Thoracic aorta (tissue), 2 donors: ENCODE data around the gene IRF3. TPM values are rescaled to one million over a fixed set of nuclear protein-coding genes. Genes with fewer than 3 reads are reported as not detected.

Experiments used
- ATAC-seq: fragments of 150-250 bp; one replicate; pipeline ENCODE4 v1.8.0; 2017; ENCODE audit warnings: low read depth; ENCODE audit not compliant: insufficient number of reproducible peaks, low FRiP score
- DNase-seq: peaks from one replicate; pipeline ENCODE4 v3.0.0-alpha.2; 2020; ENCODE audit warnings: low spot score
- H3K27ac ChIP-seq, 2 donors: fragments of 200-600 bp; sonication (generic); 1 replicate in 1 of 2; 2 replicates in 1 of 2; pipeline ENCODE4 v1.5.1; 2016; ENCODE audit warnings: mild to moderate bottlenecking in 2 of 2, moderate library complexity in 2 of 2
- H3K27me3 ChIP-seq: fragments of 200-600 bp; sonication (generic); replicated peaks from 2 replicates; pipeline ENCODE4 v1.6.0; 2016; ENCODE audit warnings: mild to moderate bottlenecking; ENCODE audit not compliant: insufficient read depth
- H3K36me3 ChIP-seq: fragments of 200-600 bp; sonication (generic); one replicate; pipeline ENCODE4 v1.5.1; 2016
- H3K4me1 ChIP-seq, 2 donors: fragments of 200-600 bp; sonication (generic); 1 replicate in 1 of 2; 2 replicates in 1 of 2; pipeline versions ENCODE4 v1.5.1 to v1.6.0; 2016; ENCODE audit warnings: low read depth in 2 of 2, mild to moderate bottlenecking in 1 of 2; ENCODE audit not compliant: control insufficient read depth in 1 of 2
- H3K4me3 ChIP-seq: fragments of 200-600 bp; sonication (generic); 2 replicates; pipeline ENCODE4 v1.5.1; 2016; ENCODE audit warnings: mild to moderate bottlenecking
- H3K9me3 ChIP-seq: fragments of 200-600 bp; sonication (generic); 2 replicates; pipeline ENCODE4 v1.5.1; 2016
- total RNA-seq, 2 donors: library from RNA; depleted of rRNA; stranded (reverse); fragments of >200 nt; gene quantifications; one replicate each; pipeline versions ENCODE4 v1.1.0 to v1.2.3, GENCODE V29; 2016
- TF ChIP-seq, protein P1 (sequence below): fragments of 200-600 bp; sonication (generic); IDR thresholded peaks from one replicate; pipeline ENCODE4 v1.5.1; 2019; ENCODE audit warnings: antibody characterized with exemption

IRF3 gene
- total RNA-seq: 10 to 100 TPM; 33.2 to 52.9 TPM

DNA sequence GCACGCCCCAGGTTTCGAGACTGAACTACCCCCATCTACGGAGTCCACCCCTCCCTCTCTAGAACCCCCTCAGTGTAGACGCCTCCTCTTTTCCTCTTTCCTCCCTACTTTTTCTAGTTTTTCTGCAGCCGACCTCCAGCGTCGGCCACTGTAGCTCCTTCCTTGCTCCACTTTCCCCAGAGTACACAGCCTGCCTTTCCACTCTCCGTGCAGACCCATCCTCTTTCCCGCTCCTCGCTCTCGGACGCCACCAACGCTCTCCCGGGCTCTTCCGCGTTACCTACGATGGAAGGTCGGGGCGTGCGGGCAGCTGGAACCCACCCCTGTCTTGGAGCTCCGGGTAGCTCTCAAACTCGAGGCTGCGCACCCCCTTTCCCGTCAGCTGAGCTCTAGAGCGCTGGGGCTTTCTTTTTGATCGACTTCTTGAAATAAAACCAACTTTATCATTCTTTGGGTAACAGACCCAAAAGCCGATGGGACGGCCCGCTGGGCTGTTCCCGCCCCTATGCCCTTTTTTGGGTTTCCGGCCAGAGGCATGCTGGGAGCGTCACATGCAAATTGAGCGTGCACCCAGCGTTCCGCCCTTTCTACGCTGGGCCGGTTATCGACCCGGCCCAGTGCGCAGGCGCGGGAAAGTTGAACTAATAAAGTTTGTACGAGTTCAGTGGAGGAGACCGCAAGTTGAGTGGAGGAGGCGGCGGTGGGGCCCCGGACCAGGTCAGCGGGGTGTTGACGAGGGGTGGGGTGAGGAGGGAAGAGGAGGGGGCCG, at the start of gene IRF3, which contains the start of gene BCL2L12:
TSS of gene IRF3 (minus strand) at position 507 of the 769 bp plus-strand sequence. CDS start 1,019 bp downstream, outside the sequence.
TSS of gene BCL2L12 (plus strand) at position 583 of the 769 bp plus-strand sequence. CDS start 760 bp downstream, outside the sequence.
- H3K9me3 ChIP-seq: no peaks in the 10 kb centered on the region
- ATAC-seq (peak; percentile 63), DNase-seq (peak; percentile 91)
- peak within 1 kb of the TSS; percentile 80 to 93 for H3K27ac ChIP-seq
- TF ChIP-seq, protein P1, sequence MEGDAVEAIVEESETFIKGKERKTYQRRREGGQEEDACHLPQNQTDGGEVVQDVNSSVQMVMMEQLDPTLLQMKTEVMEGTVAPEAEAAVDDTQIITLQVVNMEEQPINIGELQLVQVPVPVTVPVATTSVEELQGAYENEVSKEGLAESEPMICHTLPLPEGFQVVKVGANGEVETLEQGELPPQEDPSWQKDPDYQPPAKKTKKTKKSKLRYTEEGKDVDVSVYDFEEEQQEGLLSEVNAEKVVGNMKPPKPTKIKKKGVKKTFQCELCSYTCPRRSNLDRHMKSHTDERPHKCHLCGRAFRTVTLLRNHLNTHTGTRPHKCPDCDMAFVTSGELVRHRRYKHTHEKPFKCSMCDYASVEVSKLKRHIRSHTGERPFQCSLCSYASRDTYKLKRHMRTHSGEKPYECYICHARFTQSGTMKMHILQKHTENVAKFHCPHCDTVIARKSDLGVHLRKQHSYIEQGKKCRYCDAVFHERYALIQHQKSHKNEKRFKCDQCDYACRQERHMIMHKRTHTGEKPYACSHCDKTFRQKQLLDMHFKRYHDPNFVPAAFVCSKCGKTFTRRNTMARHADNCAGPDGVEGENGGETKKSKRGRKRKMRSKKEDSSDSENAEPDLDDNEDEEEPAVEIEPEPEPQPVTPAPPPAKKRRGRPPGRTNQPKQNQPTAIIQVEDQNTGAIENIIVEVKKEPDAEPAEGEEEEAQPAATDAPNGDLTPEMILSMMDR: no peak
- H3K27me3 ChIP-seq: no peaks in the 10 kb centered on the region
- peaks cover 10 to 18% of the 10 kb centered on the region in 2 donors for H3K4me1 ChIP-seq
- H3K4me3 ChIP-seq: peak within 1 kb of the TSS; percentile 89
- peaks cover 17% of the 10 kb centered on the region for H3K36me3 ChIP-seq

DNA sequence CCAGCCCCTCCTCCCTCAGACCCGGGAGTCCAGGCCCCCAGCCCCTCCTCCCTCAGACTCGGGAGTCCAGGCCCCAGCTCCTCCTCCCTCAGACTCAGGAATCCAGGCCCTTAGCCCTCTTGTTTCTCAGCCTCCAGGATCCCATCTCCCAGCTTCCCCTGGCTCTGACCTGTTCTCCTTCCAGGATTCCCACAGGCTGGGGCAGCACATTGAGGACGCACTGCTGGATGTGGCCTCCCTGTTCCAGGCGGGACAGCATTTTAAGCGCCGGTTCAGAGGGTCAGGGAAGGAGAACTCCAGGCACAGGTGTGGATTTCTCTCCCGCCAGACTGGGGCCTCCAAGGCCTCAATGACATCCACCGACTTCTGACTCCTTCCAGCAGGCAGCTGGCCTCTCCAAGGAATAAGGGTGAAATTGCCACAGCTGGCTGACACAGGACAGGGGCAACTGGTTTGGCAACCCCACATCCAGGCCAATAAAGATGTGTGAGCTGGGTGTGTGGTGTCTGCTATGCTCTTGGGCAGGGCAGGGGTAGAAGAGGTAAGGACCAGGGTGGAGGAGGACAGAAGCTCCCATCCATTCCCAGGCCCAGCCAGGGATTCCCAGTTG, 47.7 kb upstream of the IRF3 start:
- Histone ChIP-seq H3K27ac (no peak overlapping the region), H3K4me1 (peaks cover 0 to 5% of the 10 kb centered on the region in 2 donors), H3K27me3 (no peaks in the 10 kb centered on the region), H3K4me3 (no peak overlapping the region), H3K36me3 (no peaks in the 10 kb centered on the region), H3K9me3 (no peaks in the 10 kb centered on the region)
- TF ChIP-seq, protein P1: no peak
- ATAC-seq: no peak
- DNase-seq: no peak

- no peaks in the 10 kb centered on the region for H3K27me3 ChIP-seq
- H3K4me1 ChIP-seq: peaks cover 0 to under 1% of the 10 kb centered on the region in 2 donors
- TF ChIP-seq, protein P1: no peak
- H3K27ac ChIP-seq: no peak overlapping the region
- DNase-seq: no peak
- H3K36me3 ChIP-seq: no peaks in the 10 kb centered on the region
- no peaks in the 10 kb centered on the region for H3K9me3 ChIP-seq
- no peak for ATAC-seq
- no peak overlapping the region for H3K4me3 ChIP-seq
These were observed 46.8 kb upstream of the IRF3 start for GRCh38 chr19:49712397-49712859.

DNA sequence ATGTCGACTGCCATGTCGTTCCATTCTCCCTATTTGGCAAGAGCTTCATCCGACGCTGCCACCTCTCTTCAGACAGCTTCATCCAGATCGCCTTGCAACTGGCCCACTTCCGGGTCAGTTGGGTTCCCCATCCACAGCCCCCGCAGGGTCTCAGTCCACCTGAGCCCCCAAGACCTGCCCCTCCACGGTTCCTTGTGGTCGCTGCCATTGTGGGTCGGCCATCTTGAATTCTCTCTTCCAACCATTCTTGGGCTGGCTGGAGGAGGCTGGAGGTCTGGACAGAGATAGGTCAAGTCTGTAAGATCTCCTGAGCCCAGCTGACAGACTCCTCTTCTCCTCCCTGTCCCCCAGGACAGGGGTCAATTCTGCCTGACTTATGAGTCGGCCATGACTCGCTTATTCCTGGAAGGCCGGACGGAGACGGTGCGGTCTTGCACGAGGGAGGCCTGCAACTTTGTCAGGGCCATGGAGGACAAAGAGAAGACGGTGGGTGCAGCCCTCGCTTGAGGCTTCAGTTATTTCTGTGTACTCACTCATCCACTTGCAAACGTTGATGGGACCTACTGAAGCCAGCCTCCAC, 44.8 kb upstream of the IRF3 start:
- no peaks in the 10 kb centered on the region for H3K9me3 ChIP-seq
- no peaks in the 10 kb centered on the region for H3K36me3 ChIP-seq
- no peaks in the 10 kb centered on the region for H3K27me3 ChIP-seq
- no peak for DNase-seq
- H3K4me3 ChIP-seq: no peak overlapping the region
- no peaks in the 10 kb centered on the region for H3K4me1 ChIP-seq
- ATAC-seq: no peak
- no peak overlapping the region for H3K27ac ChIP-seq
- TF ChIP-seq, protein P1: no peak

GRCh38 chr19:49705919-49706318, 40.3 kb upstream of the IRF3 start:
- Histone ChIP-seq H3K4me3 (no peak overlapping the region), H3K27ac (no peak overlapping the region), H3K9me3 (no peaks in the 10 kb centered on the region), H3K36me3 (no peaks in the 10 kb centered on the region), H3K27me3 (no peaks in the 10 kb centered on the region), H3K4me1 (no peaks in the 10 kb centered on the region)
- TF ChIP-seq, protein P1: no peak
- ATAC-seq (no peak), DNase-seq (no peak)
